Activated T-helper 1 cell treated with anti-CD3 and anti-CD28 coated beads, Interleukin-12 subunit alpha, Interleukin-12 subunit beta, Interleukin-2, Interleukin-4 antibody, amounts not matched to agents 30 ng/mL and 10 ng/mL and 1 ng/mL, durations not matched to agents 14 hours and 24 hours and 36 hours (primary cell): Measurements from ENCODE around the gene OTOF. TPM values are rescaled to one million over a fixed set of nuclear protein-coding genes. Genes with fewer than 3 reads are reported as not detected.

ENCODE experiments used
- DNase-seq: peaks from one replicate; pipeline ENCODE4 v3.0.0; 2021; ENCODE audit warnings: low spot score
- H3K27ac Mint-ChIP-seq: one replicate; pipeline ENCODE4 v1.8.0; 2021; ENCODE audit warnings: mild to moderate bottlenecking, mixed read lengths
- H3K27me3 Mint-ChIP-seq: one replicate; pipeline ENCODE4 v1.8.0; 2022; ENCODE audit warnings: mild to moderate bottlenecking, moderate library complexity, mixed read lengths; ENCODE audit not compliant: insufficient read depth
- H3K36me3 Mint-ChIP-seq: one replicate; pipeline ENCODE4 v1.8.0; 2021; ENCODE audit warnings: low read depth, mixed read lengths
- H3K4me1 Mint-ChIP-seq: one replicate; pipeline ENCODE4 v1.8.0; 2021; ENCODE audit warnings: low read depth, mixed read lengths
- H3K4me3 Mint-ChIP-seq: one replicate; pipeline ENCODE4 v1.8.0; 2021; ENCODE audit warnings: mild to moderate bottlenecking, moderate library complexity, mixed read lengths
- H3K9me3 Mint-ChIP-seq: one replicate; pipeline ENCODE4 v1.8.0; 2021; ENCODE audit warnings: mixed read lengths
- intact Hi-C: fragments of 100-400 bp; cut with micrococcal nuclease; formaldehyde crosslinking; loops from one replicate; pipeline ENCODE4 v1.15.1; 2024
- total RNA-seq: library from RNA; stranded (reverse); gene quantifications from 2 replicates; pipeline ENCODE4 v1.2.3, GENCODE V29; 2022

OTOF gene
- total RNA-seq, 1 donor from 2014 or later = 5.9 TPM

GRCh38 chr2:26412091-26412673 is 65.7 kb downstream of the OTOF start:
- Mint-ChIP-seq H3K4me1 (peaks cover 11% of the 10 kb centered on the region), H3K36me3 (no peaks in the 10 kb centered on the region), H3K27ac (peak overlapping the region; percentile 46), H3K9me3 (no peaks in the 10 kb centered on the region), H3K27me3 (peaks cover 9% of the 10 kb centered on the region), H3K4me3 (peak overlapping the region; percentile 72)
- intact Hi-C loops = loop anchor here (1.0 kb wide), 1 partner anchor 64 kb away; no protein-coding TSS in a partner anchor
- DNase-seq = peak; percentile 9

- peak overlapping the region; percentile 72 for H3K4me3 Mint-ChIP-seq
- DNase-seq = no peak
- H3K9me3 Mint-ChIP-seq = no peaks in the 10 kb centered on the region
- H3K4me1 Mint-ChIP-seq = peaks cover 11% of the 10 kb centered on the region
- H3K27me3 Mint-ChIP-seq = peaks cover 13% of the 10 kb centered on the region
- H3K27ac Mint-ChIP-seq = no peak overlapping the region
- intact Hi-C loops = no loop called here
- no peaks in the 10 kb centered on the region for H3K36me3 Mint-ChIP-seq
Measured at GRCh38 chr2:26411419-26411818, 66.5 kb downstream of the OTOF start.

GRCh38 chr2:26410764-26411243 is 67.1 kb downstream of the OTOF start:
- H3K27ac Mint-ChIP-seq = no peak overlapping the region
- H3K27me3 Mint-ChIP-seq = peaks cover 13% of the 10 kb centered on the region
- no peaks in the 10 kb centered on the region for H3K9me3 Mint-ChIP-seq
- no peak overlapping the region for H3K4me3 Mint-ChIP-seq
- no peaks in the 10 kb centered on the region for H3K36me3 Mint-ChIP-seq
- peaks cover 11% of the 10 kb centered on the region for H3K4me1 Mint-ChIP-seq
- no peak for DNase-seq
- intact Hi-C loops = no loop called here

GRCh38 chr2:26409785-26410184 is 68.1 kb downstream of the OTOF start:
- intact Hi-C loops = no loop called here
- no peak for DNase-seq

GRCh38 chr2:26407526-26407925 is 70.4 kb downstream of the OTOF start:
- Mint-ChIP-seq H3K4me3 (no peak overlapping the region), H3K36me3 (no peaks in the 10 kb centered on the region), H3K27me3 (peaks cover 13% of the 10 kb centered on the region), H3K27ac (no peak overlapping the region), H3K9me3 (no peaks in the 10 kb centered on the region), H3K4me1 (peaks cover 11% of the 10 kb centered on the region)
- no peak for DNase-seq
- intact Hi-C loops = no loop called here

More at GRCh38 chr2:26409785-26410184, 68.1 kb downstream of the OTOF start:
- no peak overlapping the region for H3K4me3 Mint-ChIP-seq
- H3K9me3 Mint-ChIP-seq = no peaks in the 10 kb centered on the region
- H3K4me1 Mint-ChIP-seq = peaks cover 11% of the 10 kb centered on the region
- H3K27ac Mint-ChIP-seq = no peak overlapping the region
- peaks cover 13% of the 10 kb centered on the region for H3K27me3 Mint-ChIP-seq
- no peaks in the 10 kb centered on the region for H3K36me3 Mint-ChIP-seq

Other genes starting within 250 kb of the OTOF start
- gene HADHA, start 233.5 kb downstream of the OTOF start, total RNA-seq = 96.8 and 99.9 TPM in 2 replicates
- 78.8 and 78.9 TPM in 2 replicates for gene HADHB, start 233.2 kb downstream of the OTOF start, total RNA-seq
- gene SELENOI, start 132.0 kb downstream of the OTOF start, total RNA-seq = 66.6 and 68.2 TPM in 2 replicates
- 2.3 and 2.9 TPM in 2 replicates for gene ADGRF3, start 131.3 kb downstream of the OTOF start, total RNA-seq
- not detected in 2 replicates for gene DRC1, start 76.2 kb downstream of the OTOF start, total RNA-seq
- gene CIB4, start 163.2 kb upstream of the OTOF start, total RNA-seq = not detected in 2 replicates
- not detected in 2 replicates for gene KCNK3, start 214.6 kb upstream of the OTOF start, total RNA-seq